ENCODE data around the gene STK32C.

GRCh38 chr10:132168571-132169030 lies 139.1 kb downstream of the STK32C start:
- TF ChIP-seq POLR2A (IDR thresholded peaks at IDR 0.05) (no peak), CTCF (IDR thresholded peaks at IDR 0.05) (no peak)

Data from right lobe of liver (tissue), 4 donors.